ENCODE measurements around the gene ZSWIM5. TPM values are rescaled to one million over a fixed set of nuclear protein-coding genes. Genes with fewer than 3 reads are reported as not detected.

The ZSWIM5 gene
- total and polyA plus RNA-seq, 2 of the 8 experiments (the other 6 are each of a cell fraction or from before 2014, with no cell fraction given), result 2.5 to 3.9 TPM

- DNase-seq (ENCODE audit: low read depth in 1 of 2, low spot score in 2 of 2) (no peak), FAIRE-seq (no peak)
- no peaks in the 10 kb centered on the region for H3K27me3 ChIP-seq (replicated peaks in 1 of 4; ENCODE audit: control insufficient read depth in 3 of 4, extremely low read depth in 1 of 4, insufficient read depth in 3 of 4, low read length in 3 of 4)
- ChIA-PET POLR2A (ENCODE audit: partially characterized antibody) (interaction anchor here (1.4 to 1.7 kb wide), 2 partner anchors 7 to 23 kb away, joined by 4 to 5 read pairs; partner anchors contain the start of gene UROD), CTCF (ENCODE audit: partially characterized antibody) (interaction anchor here (0.7 to 4.5 kb wide), 3 partner anchors 18 to 28 kb away, joined by 3 to 36 read pairs (median 7); no protein-coding TSS in a partner anchor)
- no peak overlapping the region for H3K23ac ChIP-seq (ENCODE audit: insufficient read length)
- H4K5ac ChIP-seq (ENCODE audit: insufficient read length, low read depth, low read length), result no peak overlapping the region
- H3K9ac ChIP-seq (replicated peaks in 1 of 4; ENCODE audit: extremely low read depth in 1 of 4, low read depth in 3 of 4, low read length in 3 of 4), result no peak overlapping the region
- no peaks in the 10 kb centered on the region for H3K36me3 ChIP-seq (ENCODE audit: control insufficient read depth in 2 of 4, insufficient read depth in 4 of 4, low read length in 3 of 4)
- H3K9me3 ChIP-seq (ENCODE audit: insufficient read depth in 2 of 2, low read depth in 1 of 2, low read length in 1 of 2), result no peaks in the 10 kb centered on the region
- H3K27ac ChIP-seq (ENCODE audit: low read depth, low read length), result no peak overlapping the region
- no peak overlapping the region for H3K56ac ChIP-seq (replicated peaks; ENCODE audit: insufficient read length, low read depth, low read length)
- H3K79me1 ChIP-seq (ENCODE audit: low read depth, low read length), result no peaks in the 10 kb centered on the region
- no peaks in the 10 kb centered on the region for H3K79me2 ChIP-seq (ENCODE audit: control insufficient read depth in 1 of 2, insufficient read depth in 2 of 2, low read length in 2 of 2)
- H4K8ac ChIP-seq (ENCODE audit: extremely low read depth, insufficient read depth, low read length), result no peak overlapping the region
- H2AK5ac ChIP-seq (ENCODE audit: low read depth, low read length), result no peak overlapping the region
- H2BK120ac ChIP-seq (replicated peaks; ENCODE audit: low read depth, low read length), result no peak overlapping the region
- H3K23me2 ChIP-seq (ENCODE audit: low read depth, low read length), result no peaks in the 10 kb centered on the region
- H3K4me3 ChIP-seq (ENCODE audit: extremely low read depth in 1 of 4, insufficient read depth in 2 of 4, low read depth in 3 of 4, low read length in 4 of 4), result no peak overlapping the region
- 87% methylated on average over 7 of the region's 7 CpGs; no CpG with 5 or more reads in 1 of the 2 experiments for WGBS, 2 experiments (ENCODE audit: extremely low coverage in 1 of 2, insufficient coverage in 1 of 2, insufficient read length in 1 of 2, insufficient replicate concordance in 2 of 2, low coverage in 1 of 2, low lambda C conversion rate in 2 of 2, missing lambda C conversion rate in 1 of 2)
- H3K4me2 ChIP-seq (ENCODE audit: insufficient read depth in 1 of 2, low read depth in 2 of 2, low read length in 2 of 2), result no peak overlapping the region
- H3K4ac ChIP-seq (replicated peaks; ENCODE audit: insufficient read length, low read depth, low read length), result no peak overlapping the region
- H2AFZ ChIP-seq (ENCODE audit: low read length), result no peak overlapping the region
- H2BK12ac ChIP-seq (ENCODE audit: low read depth, low read length), result no peak overlapping the region
- no peak overlapping the region for H3K14ac ChIP-seq (ENCODE audit: insufficient read length)
- no peak overlapping the region for H3K18ac ChIP-seq (ENCODE audit: extremely low read depth, low read length)
- no peaks in the 10 kb centered on the region for H4K20me1 ChIP-seq (replicated peaks in 1 of 2; ENCODE audit: control insufficient read depth in 1 of 2, insufficient read depth in 2 of 2, low read length in 2 of 2)
- H2BK5ac ChIP-seq (ENCODE audit: low read depth, low read length), result no peak overlapping the region
- H3K4me1 ChIP-seq (replicated peaks in 1 of 4; ENCODE audit: control insufficient read depth in 3 of 4, insufficient read depth in 4 of 4, low read length in 3 of 4), result no peaks in the 10 kb centered on the region
- no peak overlapping the region for H2BK20ac ChIP-seq (ENCODE audit: low read length)
- H4K91ac ChIP-seq (replicated peaks; ENCODE audit: insufficient read length, low read length), result no peak overlapping the region
- no peak overlapping the region for H2BK15ac ChIP-seq (ENCODE audit: low read length)
- no peak for TF ChIP-seq JUN (IDR thresholded peaks at IDR 0.05; ENCODE audit: low read depth, low read length)
Observed at GRCh38 chr1:45035631-45036301, 170.6 kb downstream of the ZSWIM5 start.
